Omental fat pad (tissue), 4 donors: ENCODE data around the gene GJA3. TPM values are rescaled to one million over a fixed set of nuclear protein-coding genes. Genes with fewer than 3 reads are reported as not detected.
A peak's percentile ranks its signal among the peaks of the same experiment; 100 is the strongest.

Source experiments
- ATAC-seq: fragments of 150-250 bp; one replicate; pipeline ENCODE4 v1.9.1; 2016; ENCODE audit warnings: mild to moderate bottlenecking, moderate library complexity; ENCODE audit not compliant: low FRiP score
- DNase-seq: peaks from one replicate; pipeline ENCODE4 v3.0.0-alpha.2; 2019; ENCODE audit warnings: low spot score
- total RNA-seq, 4 donors: library from RNA; depleted of rRNA; stranded (reverse); fragments of >200 nt; gene quantifications; one replicate each; pipeline ENCODE4 v1.1.0, GENCODE V29; 2016
- TF ChIP-seq, protein P1 (sequence below), 3 donors: fragments of 450-650 bp; IDR thresholded peaks; one replicate each; pipeline ENCODE4 v1.5.1; 2016 to 2017; ENCODE audit warnings: antibody characterized with exemption in 3 of 3, mild to moderate bottlenecking in 3 of 3, moderate library complexity in 2 of 3

The GJA3 gene
- 1 to 10 TPM in 1 of 4 donors, under 1 TPM in 2, not detected in 1; 0.19 to 1.6 (median 0.60) TPM for total RNA-seq

- peak; percentile 85 for ATAC-seq
- DNase-seq: no peak
- TF ChIP-seq, protein P1, sequence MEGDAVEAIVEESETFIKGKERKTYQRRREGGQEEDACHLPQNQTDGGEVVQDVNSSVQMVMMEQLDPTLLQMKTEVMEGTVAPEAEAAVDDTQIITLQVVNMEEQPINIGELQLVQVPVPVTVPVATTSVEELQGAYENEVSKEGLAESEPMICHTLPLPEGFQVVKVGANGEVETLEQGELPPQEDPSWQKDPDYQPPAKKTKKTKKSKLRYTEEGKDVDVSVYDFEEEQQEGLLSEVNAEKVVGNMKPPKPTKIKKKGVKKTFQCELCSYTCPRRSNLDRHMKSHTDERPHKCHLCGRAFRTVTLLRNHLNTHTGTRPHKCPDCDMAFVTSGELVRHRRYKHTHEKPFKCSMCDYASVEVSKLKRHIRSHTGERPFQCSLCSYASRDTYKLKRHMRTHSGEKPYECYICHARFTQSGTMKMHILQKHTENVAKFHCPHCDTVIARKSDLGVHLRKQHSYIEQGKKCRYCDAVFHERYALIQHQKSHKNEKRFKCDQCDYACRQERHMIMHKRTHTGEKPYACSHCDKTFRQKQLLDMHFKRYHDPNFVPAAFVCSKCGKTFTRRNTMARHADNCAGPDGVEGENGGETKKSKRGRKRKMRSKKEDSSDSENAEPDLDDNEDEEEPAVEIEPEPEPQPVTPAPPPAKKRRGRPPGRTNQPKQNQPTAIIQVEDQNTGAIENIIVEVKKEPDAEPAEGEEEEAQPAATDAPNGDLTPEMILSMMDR (IDR thresholded peaks at IDR 0.05): no peak
Measured at GRCh38 chr13:20160306-20161274, at the start of gene GJA3. GJA3 (minus strand) TSS chr13:20161052; CDS start chr13:20143288, 17,764 bp downstream.

DNA sequence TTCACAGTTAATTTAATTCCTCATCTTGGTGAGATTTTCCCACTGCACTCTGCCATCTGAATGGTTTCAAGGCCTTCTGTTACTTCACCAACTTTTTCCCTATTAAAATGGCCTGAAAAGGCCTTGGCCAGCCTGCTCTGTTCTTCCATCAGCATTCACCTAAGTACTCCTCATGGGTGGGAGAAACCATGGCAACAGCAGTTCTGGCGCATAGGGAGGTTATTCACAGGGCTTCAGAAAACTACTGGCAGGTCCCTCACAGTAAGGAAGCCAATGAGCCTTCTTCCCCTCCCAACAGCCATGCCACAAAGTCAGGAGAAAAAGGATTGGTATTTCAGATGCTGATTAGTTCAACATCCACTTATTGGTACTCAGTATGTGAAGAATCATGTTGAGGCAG is 49.1 kb upstream of the GJA3 start:
- no peak for DNase-seq
- TF ChIP-seq, protein P1 (IDR thresholded peaks at IDR 0.05): no peak
- no peak for ATAC-seq

DNA sequence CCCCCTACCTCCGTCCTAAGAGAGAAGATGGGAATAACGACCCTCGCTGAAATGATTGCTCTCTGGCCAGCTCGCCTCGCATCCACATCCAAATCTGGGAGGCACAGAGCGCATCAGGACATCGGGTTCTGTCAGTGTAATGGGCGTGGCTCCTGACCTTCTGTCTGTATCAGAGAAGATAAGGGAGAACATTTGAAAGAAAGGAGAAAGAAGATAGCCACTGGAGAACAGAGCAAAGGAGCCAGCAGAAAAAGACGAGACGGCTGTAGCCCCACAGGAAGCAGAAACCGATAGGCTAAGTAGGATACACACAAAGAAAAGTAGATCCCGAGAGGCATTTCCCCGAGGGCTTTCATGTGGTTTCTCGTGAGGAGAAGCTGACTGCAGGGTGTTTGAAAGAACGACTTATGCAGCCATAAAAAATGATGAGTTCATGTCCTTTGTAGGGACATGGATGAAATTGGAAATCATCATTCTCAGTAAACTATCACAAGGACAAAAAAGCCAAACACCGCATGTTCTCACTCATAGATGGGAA is 45.9 kb upstream of the GJA3 start:
- ATAC-seq (no peak), DNase-seq (no peak)
- TF ChIP-seq, protein P1 (IDR thresholded peaks at IDR 0.05): no peak

DNA sequence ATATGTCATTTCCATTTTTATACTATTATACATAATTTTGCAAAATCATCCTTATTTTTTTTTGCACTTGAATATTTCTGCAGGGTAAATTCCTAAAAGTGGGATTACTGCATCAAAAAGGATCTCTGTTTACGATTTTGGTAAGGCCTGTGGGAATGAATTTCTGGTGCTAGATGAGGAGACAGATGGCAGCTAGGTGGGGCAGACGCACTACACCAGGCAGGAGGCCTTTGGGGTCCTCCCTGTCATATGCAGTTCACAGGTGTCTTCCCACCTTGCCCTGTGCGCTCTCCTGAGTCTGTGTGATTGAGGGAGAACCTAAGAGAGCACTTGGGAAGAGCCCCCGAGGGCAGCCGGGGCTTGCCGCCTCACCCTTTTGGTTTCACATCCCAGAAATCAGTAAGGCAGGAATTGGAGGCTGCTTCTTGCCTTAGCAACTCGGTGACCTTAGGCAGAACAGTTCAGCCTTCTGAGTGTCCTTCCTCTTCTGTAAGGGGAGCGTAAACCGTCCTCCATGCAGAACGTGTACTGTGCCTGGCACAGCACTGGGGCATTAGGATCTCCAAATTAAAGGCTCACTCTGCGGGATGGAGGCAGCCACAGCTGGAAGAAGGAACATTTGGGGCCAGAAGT is 45.3 kb upstream of the GJA3 start:
- no peak for ATAC-seq
- TF ChIP-seq, protein P1 (IDR thresholded peaks at IDR 0.05): no peak
- no peak for DNase-seq

DNA sequence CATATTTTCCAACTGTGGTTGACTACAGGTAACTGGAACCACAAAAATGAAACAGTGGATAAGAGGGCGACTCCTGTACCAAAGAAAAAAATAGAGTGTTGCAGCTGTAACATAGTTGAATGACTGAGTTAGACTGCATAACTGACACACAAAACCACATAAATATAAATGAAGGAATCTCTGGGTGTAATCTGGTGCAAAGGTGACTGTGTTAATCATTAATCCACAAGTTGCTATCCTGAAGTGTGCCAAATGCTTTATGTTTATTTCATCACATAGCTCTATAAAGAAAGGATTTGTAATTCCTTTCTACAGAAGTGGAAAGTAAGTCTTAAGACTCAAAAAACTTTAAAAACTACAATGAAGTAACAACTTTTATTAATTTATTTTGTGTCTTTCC is 37.9 kb upstream of the GJA3 start:
- ATAC-seq (no peak), DNase-seq (no peak)
- TF ChIP-seq, protein P1 (IDR thresholded peaks at IDR 0.05): no peak

GRCh38 chr13:20197361-20197834 is 36.5 kb upstream of the GJA3 start:
- TF ChIP-seq, protein P1 (IDR thresholded peaks at IDR 0.05): no peak
- DNase-seq (no peak), ATAC-seq (peak; percentile 48)
